SK-N-SH (cell line): ENCODE data around the gene FADS1. TPM values are rescaled to one million over a fixed set of nuclear protein-coding genes. Genes with fewer than 3 reads are reported as not detected.

Experiments used
- CTCF ChIA-PET: fragments of 300-600, 350-600 bp; formaldehyde crosslinking; extraction: SDS; loops from one replicate; lab custom pipeline; 2021; lab: Yijun Ruan, JAX
- POLR2A ChIA-PET: fragments of 350-600 bp; sonication (Branson Sonifier 250); formaldehyde crosslinking; extraction: SDS; loops from one replicate; lab custom pipeline; 2020; ENCODE audit warnings: antibody characterized with exemption, inconsistent platforms; lab: Yijun Ruan, JAX
- DNase-seq: peaks from one replicate; pipeline ENCODE4 v3.0.0; 2012
- H2AFZ ChIP-seq: fragments of 200-600 bp; sonication (generic); 2 replicates; pipeline ENCODE4 v1.8.1; 2016; ENCODE audit warnings: antibody characterized with exemption, mild to moderate bottlenecking, low read depth
- H3F3A ChIP-seq: fragments of 200-600 bp; sonication (generic); replicated peaks from 2 replicates; pipeline ENCODE3; 2016; ENCODE audit warnings: antibody characterized with exemption, mild to moderate bottlenecking; ENCODE audit not compliant: insufficient read depth
- H3K27ac ChIP-seq, 2 experiments: fragments of 200-500 bp in 1 of 2; fragments of 200-600 bp in 1 of 2; sonication (Bioruptor generic) in 1 of 2; sonication (generic), shearing (Covaris generic) in 1 of 2; 2 replicates each; pipeline versions ENCODE4 v1.5.1 to v1.6.1; 2014 to 2016; ENCODE audit warnings: low read depth in 2 of 2, inconsistent platforms in 1 of 2, low read length in 1 of 2, mild to moderate bottlenecking in 1 of 2, mixed read lengths in 1 of 2
- H3K27me3 ChIP-seq: fragments of 200-600 bp; sonication (generic), shearing (Covaris generic); 2 replicates; pipeline ENCODE4 v1.6.1; 2016; ENCODE audit warnings: mixed run types; ENCODE audit not compliant: insufficient read depth
- H3K36me3 ChIP-seq, 2 experiments: fragments of 200-500 bp in 1 of 2; fragments of 200-600 bp in 1 of 2; sonication (Bioruptor generic) in 1 of 2; sonication (generic) in 1 of 2; replicated peaks in 1 of 2; 2 replicates each; pipeline versions ENCODE3 to v1.5.1; 2014 to 2016; ENCODE audit warnings: low read length in 1 of 2, mild to moderate bottlenecking in 1 of 2; ENCODE audit not compliant: insufficient read depth in 2 of 2, control insufficient read depth in 1 of 2
- H3K4me1 ChIP-seq, 2 experiments: fragments of 200-500 bp in 1 of 2; fragments of 200-600 bp in 1 of 2; sonication (Bioruptor generic) in 1 of 2; sonication (generic), shearing (Covaris generic) in 1 of 2; 2 replicates each; pipeline versions ENCODE4 v1.5.1 to v1.6.1; 2014 to 2016; ENCODE audit warnings: low read depth in 1 of 2, low read length in 1 of 2, mixed run types in 1 of 2; ENCODE audit not compliant: insufficient read depth in 2 of 2, control insufficient read depth in 1 of 2
- H3K4me2 ChIP-seq: fragments of 200-600 bp; sonication (generic), shearing (Covaris generic); 2 replicates; pipeline ENCODE4 v1.6.1; 2017; ENCODE audit warnings: mixed run types
- H3K4me3 ChIP-seq, 2 experiments: fragments of 200-500 bp in 1 of 2; fragments of 200-600 bp in 1 of 2; sonication (Bioruptor generic) in 1 of 2; sonication (generic), shearing (Covaris generic) in 1 of 2; 2 replicates each; pipeline versions ENCODE4 v1.5.1 to v1.8.1; 2014 to 2016; ENCODE audit warnings: low read depth in 2 of 2, inconsistent platforms in 1 of 2, low read length in 1 of 2, mild to moderate bottlenecking in 1 of 2, mixed read lengths in 1 of 2, moderate library complexity in 1 of 2
- H3K79me2 ChIP-seq: fragments of 200-600 bp; sonication (generic); 2 replicates; pipeline ENCODE4 v1.8.1; 2017; ENCODE audit warnings: mild to moderate bottlenecking; ENCODE audit not compliant: insufficient read depth
- H3K9ac ChIP-seq: fragments of 200-600 bp; sonication (generic); 2 replicates; pipeline ENCODE4 v1.6.1; 2017; ENCODE audit warnings: mixed run types
- H3K9me2 ChIP-seq: fragments of 200-600 bp; sonication (generic); 2 replicates; pipeline ENCODE4 v1.6.1; 2017; ENCODE audit warnings: mixed run types
- H3K9me3 ChIP-seq: fragments of 200-600 bp; sonication (generic); 2 replicates; pipeline ENCODE4 v1.6.1; 2017; ENCODE audit warnings: mixed run types, mild to moderate bottlenecking, moderate library complexity
- H4K20me1 ChIP-seq: fragments of 200-600 bp; sonication (generic); 2 replicates; pipeline ENCODE4 v1.6.1; 2017; ENCODE audit warnings: mild to moderate bottlenecking, mixed run types; ENCODE audit not compliant: insufficient read depth
- CHD2 ChIP-seq: fragments of 150-350 bp; IDR thresholded peaks from 2 replicates; pipeline ENCODE4 v1.6.1; 2018; ENCODE audit warnings: low read length; ENCODE audit not compliant: partially characterized antibody
- ELF1 ChIP-seq: IDR thresholded peaks from 2 replicates; pipeline ENCODE4 v1.4.0; 2012
- EP300 ChIP-seq, 2 experiments: IDR thresholded peaks; 2 replicates each; pipeline versions ENCODE4 v1.4.0 to v1.6.1; 2012; ENCODE audit warnings: borderline replicate concordance in 1 of 2, low read depth in 1 of 2, low read length in 1 of 2
- EZH2phosphoT487 ChIP-seq: fragments of 200-600 bp; sonication (generic); IDR thresholded peaks from 2 replicates; pipeline ENCODE4 v1.6.1; 2017; ENCODE audit warnings: low read depth, mixed run types, mild to moderate bottlenecking, antibody characterized with exemption, moderate library complexity, borderline replicate concordance
- FOSL2 ChIP-seq: IDR thresholded peaks from 2 replicates; pipeline ENCODE4 v1.4.0; 2012; ENCODE audit warnings: low read depth, mild to moderate bottlenecking, moderate library complexity, borderline replicate concordance
- GABPA ChIP-seq: IDR thresholded peaks from 2 replicates; pipeline ENCODE4 v1.4.0; 2012; ENCODE audit warnings: low read depth, mild to moderate bottlenecking
- GATA2 ChIP-seq: sonication (generic); formaldehyde crosslinking; IDR thresholded peaks from 2 replicates; pipeline ENCODE4 v1.5.0; 2020; ENCODE audit warnings: mild to moderate bottlenecking, missing genetic modification reagents
- JUND ChIP-seq: IDR thresholded peaks from 2 replicates; pipeline ENCODE4 v1.4.0; 2012
- MEF2A ChIP-seq: IDR thresholded peaks from 2 replicates; pipeline ENCODE4 v1.4.0; 2012; ENCODE audit warnings: low read depth, borderline replicate concordance
- MXI1 ChIP-seq: IDR thresholded peaks from 2 replicates; pipeline ENCODE4 v1.6.1; 2012; ENCODE audit warnings: mild to moderate bottlenecking, low read depth, low read length, improper control_type of control experiment
- NFIC ChIP-seq: IDR thresholded peaks from 2 replicates; pipeline ENCODE4 v1.4.0; 2012; ENCODE audit warnings: borderline replicate concordance
- PBX3 ChIP-seq: IDR thresholded peaks from 2 replicates; pipeline ENCODE4; 2012
- POLR2AphosphoS5 ChIP-seq: IDR thresholded peaks from 2 replicates; pipeline ENCODE4 v1.6.1; 2012; ENCODE audit warnings: low read depth, low read length
- RCOR1 ChIP-seq: fragments of 150-350 bp; IDR thresholded peaks from 2 replicates; pipeline ENCODE4 v1.6.1; 2017; ENCODE audit warnings: antibody characterized with exemption, low read length
- REST ChIP-seq: IDR thresholded peaks from 2 replicates; pipeline ENCODE4 v1.6.1; 2012; ENCODE audit warnings: mild to moderate bottlenecking, low read depth, low read length, moderate library complexity
- RXRA ChIP-seq: IDR thresholded peaks from 2 replicates; pipeline ENCODE4 v1.4.0; 2012; ENCODE audit warnings: low read depth, mild to moderate bottlenecking, borderline replicate concordance
- SIN3A ChIP-seq: IDR thresholded peaks from 2 replicates; pipeline ENCODE4 v1.6.1; 2012; ENCODE audit warnings: low read depth, mild to moderate bottlenecking, low read length, moderate library complexity, borderline replicate concordance
- SMC3 ChIP-seq: IDR thresholded peaks from 2 replicates; pipeline ENCODE4 v1.6.1; 2012; ENCODE audit warnings: low read depth, low read length, improper control_type of control experiment
- TAF1 ChIP-seq: IDR thresholded peaks from 2 replicates; pipeline ENCODE4 v1.6.1; 2012; ENCODE audit warnings: low read depth, mild to moderate bottlenecking, low read length, moderate library complexity, borderline replicate concordance
- USF1 ChIP-seq: IDR thresholded peaks from 2 replicates; pipeline ENCODE4 v1.4.0; 2012; ENCODE audit warnings: low read depth, borderline replicate concordance
- ZBTB33 ChIP-seq: IDR thresholded peaks from 2 replicates; pipeline ENCODE4 v1.4.0; 2012; ENCODE audit warnings: low read depth, borderline replicate concordance
- WGBS: methylation state at CpG from one replicate; pipeline ENCODE4 v1.1.6; 2017; ENCODE audit warnings: low lambda C conversion rate; 5-methylcytosine and 5-hydroxymethylcytosine counted together
- polyA plus RNA-seq, 3 experiments: library from polyadenylated mRNA; depleted of rRNA; stranded (reverse); fragments of >200 nt; gene quantifications; 2 replicates each; pipeline ENCODE4 v1.2.3, GENCODE V29; 2012

FADS1 gene
- polyA plus RNA-seq, 1 of the 3 experiments (the other 2 are of a cell fraction): 20.6 TPM

- no peak for TF ChIP-seq FOSL2
- no peak for TF ChIP-seq RXRA
- no peak for TF ChIP-seq POLR2AphosphoS5
- no peak for TF ChIP-seq USF1
- no peak for TF ChIP-seq MXI1
- no peak for TF ChIP-seq NFIC
Observed at GRCh38 chr11:61774411-61774810, 42.4 kb downstream of the FADS1 start (continued).

- CTCF ChIA-PET: interaction anchor here (0.7 to 3.7 kb wide), 6 partner anchors 14 to 308 kb away, joined by 3 to 35 read pairs (median 10); no protein-coding TSS in a partner anchor
- POLR2A ChIA-PET: interaction anchor here (1.0 kb wide), 1 partner anchor 338 kb away, joined by 3 read pairs; no protein-coding TSS in a partner anchor
- no peak overlapping the region for H2AFZ ChIP-seq
- H3K4me2 ChIP-seq: no peak overlapping the region
- H3F3A ChIP-seq: no peaks in the 10 kb centered on the region
- H3K9me2 ChIP-seq: no peaks in the 10 kb centered on the region
- no peaks in the 10 kb centered on the region for H3K9me3 ChIP-seq
- H4K20me1 ChIP-seq: no peaks in the 10 kb centered on the region
- no peaks in the 10 kb centered on the region for H3K36me3 ChIP-seq
- no peak for DNase-seq
- no peak overlapping the region for H3K4me3 ChIP-seq
- no peaks in the 10 kb centered on the region for H3K27me3 ChIP-seq
- H3K27ac ChIP-seq: peak overlapping the region in 1 of 2 experiments; percentile 54; a peak in 2 of 4 replicates
- WGBS: 90% methylated on average over 18 of the region's 18 CpGs
- H3K4me1 ChIP-seq: peaks cover 0 to 28% of the 10 kb centered on the region in 2 experiments; a peak in 1 of 4 replicates
- no peak overlapping the region for H3K9ac ChIP-seq
- no peak for TF ChIP-seq RXRA
- no peak for TF ChIP-seq POLR2AphosphoS5
- no peak for TF ChIP-seq ZBTB33
- no peak for TF ChIP-seq SIN3A
- no peak for TF ChIP-seq TAF1
- no peak for TF ChIP-seq JUND
- no peak for TF ChIP-seq RCOR1
- TF ChIP-seq USF1: no peak
- TF ChIP-seq GATA2 (CRISPR knock-in tag): no peak
- no peak for TF ChIP-seq NFIC
- no peak for TF ChIP-seq EZH2phosphoT487
- TF ChIP-seq PBX3: no peak
- TF ChIP-seq ELF1: no peak
- no peak for TF ChIP-seq CHD2
- TF ChIP-seq GABPA: no peak
- no peak for TF ChIP-seq EP300 (IDR thresholded peaks at IDR 0.05; ENCODE audit: borderline replicate concordance in 1 of 2, low read depth in 1 of 2, low read length in 1 of 2)
- TF ChIP-seq MEF2A: no peak
- TF ChIP-seq REST: no peak
- no peak for TF ChIP-seq SMC3
- H3K79me2 ChIP-seq: no peaks in the 10 kb centered on the region
Observed at GRCh38 chr11:61773809-61774208, 43.0 kb downstream of the FADS1 start.
